HG03139 (cell line): Measurements from ENCODE around the gene IGFLR1.
A peak's percentile ranks its signal among the peaks of the same experiment; 100 is the strongest.
"Not testable (repeated sequence)": the region's sequence is repeated elsewhere in the genome, so short reads cannot be mapped to it uniquely, and the experiment has no call there.

Experiments used
- ATAC-seq: cut with Tn5 transposase; IDR thresholded peaks from one replicate; pipeline ENCODE4 v1.9.1; 2021; ENCODE audit not compliant: unreplicated experiment

IGFLR1 gene

DNA sequence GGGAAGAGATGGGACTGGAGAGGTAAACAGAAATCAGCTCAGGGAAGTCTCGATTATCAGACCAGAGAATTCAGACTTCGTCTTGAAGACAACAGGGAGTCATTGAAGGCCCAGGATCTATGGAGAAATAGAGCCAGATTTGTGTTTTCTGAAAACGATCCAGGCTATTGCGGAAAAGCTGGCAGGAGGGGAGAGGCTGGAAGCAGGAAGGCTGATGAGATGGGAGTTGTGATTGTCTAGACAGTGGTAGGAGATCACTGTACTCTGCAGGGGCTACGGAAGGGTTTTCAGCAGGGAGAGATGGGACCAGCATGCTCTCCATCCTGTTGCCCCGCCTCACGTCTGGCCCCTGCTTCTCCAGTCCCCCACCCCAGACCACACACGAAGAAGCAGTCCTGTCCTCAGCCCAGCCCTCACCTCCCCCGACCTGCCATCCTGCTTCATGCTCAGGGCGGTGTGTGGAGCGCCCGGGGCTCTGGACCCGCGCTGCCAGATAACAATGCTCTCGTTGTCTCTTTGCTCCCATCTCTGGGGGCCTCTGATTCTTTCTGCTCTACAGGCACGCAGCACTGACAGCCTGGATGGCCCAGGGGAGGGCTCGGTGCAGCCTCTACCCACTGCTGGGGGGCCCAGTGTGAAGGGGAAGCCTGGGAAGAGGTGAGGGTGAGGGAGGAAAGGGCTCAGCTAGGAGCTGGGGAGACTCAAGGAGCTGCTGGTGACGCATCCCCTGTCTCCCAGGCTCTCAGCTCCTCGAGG lies 35.0 kb upstream of the IGFLR1 start:
- ATAC-seq = no peak

DNA sequence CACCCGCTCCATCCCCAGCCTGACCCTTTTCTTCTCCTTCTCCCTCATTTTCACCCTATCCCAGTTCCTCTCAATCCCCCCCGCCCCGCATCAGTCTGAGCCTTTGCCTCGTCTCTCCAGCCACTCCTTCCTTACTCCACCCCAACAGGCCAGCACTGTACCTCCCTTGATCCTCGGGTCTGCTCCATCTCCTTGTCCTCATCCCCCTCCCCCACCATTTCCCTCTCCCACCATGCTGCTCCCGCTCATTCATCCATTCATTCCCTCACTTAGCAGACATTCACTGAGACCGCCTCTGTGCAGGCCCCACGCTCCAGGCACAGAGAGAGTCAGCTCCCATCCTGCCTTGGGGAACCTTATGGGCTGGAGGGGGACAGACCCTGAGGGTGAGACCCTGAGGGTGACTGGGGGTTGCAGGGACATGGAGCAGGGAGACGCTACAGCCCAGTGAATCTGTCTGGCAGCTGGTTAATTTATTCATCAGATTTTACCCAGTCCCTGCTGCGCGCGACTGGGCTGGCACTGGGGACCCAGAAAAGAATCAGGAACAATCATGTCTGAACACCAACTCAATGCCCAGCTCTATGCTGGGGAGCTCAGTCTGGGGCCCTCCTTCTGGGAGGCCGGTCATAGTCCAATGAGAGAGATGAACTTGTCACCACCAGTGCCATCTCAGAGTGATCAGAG lies 34.0 kb upstream of the IGFLR1 start:
- ATAC-seq = no peak

DNA sequence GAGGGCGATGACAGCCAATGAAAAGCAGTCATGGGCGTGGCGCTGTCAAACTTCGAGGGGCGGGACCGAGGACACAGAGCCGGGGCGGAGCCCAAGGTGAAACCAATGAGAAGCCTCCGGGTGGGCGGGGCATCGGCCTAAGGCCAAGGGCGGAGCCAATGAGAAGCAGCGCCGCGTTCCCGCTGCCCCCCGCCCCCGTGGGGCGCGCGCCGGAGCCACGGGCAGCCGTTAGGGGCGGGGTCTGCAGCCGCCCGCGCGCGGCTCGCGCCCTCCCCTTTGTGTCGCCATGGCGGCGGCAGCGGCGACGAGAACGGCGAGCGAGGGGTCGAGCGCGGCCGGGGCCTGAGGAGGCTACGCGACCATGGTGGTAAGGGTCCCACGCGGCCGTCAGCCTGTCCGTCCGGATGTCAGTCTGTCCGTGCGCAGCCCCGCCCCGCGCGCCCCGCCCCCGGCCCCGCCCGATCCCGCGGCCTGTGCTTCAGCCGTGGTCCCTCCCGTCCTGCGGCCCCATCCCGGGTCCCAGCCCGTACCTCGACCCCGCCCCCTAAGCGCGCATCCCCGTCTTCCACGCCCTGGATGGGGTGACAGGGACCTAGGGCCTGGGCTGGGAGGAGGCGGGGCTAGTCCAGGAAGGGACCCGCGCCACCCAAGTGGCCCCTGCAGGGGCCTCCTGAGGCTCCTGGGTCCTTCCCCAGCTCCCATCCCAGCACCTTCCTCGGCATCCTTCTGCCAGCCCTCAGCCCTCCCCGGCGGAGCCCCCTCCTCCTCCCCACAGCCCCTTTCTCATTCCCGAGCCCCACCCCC lies 33.2 kb upstream of the IGFLR1 start, which contains the start of gene ARHGAP33:
TSS of gene ARHGAP33 (plus strand) at position 267 of the 804 bp plus-strand sequence. CDS start at position 362, 95 bp downstream.
- ATAC-seq = peak; percentile 90

DNA sequence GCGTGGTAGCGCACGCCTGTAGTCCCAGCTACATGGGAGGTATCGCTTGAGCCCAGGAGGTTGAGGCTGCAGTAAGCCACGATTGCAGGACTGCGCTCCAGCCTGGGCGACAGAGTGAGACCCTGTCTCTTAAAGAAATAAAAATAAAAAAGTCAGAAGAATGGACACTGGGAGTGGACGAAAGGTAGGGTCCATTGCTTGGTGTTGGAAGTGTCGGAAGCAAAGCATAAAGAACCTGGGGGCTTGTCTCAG lies 32.7 kb upstream of the IGFLR1 start:
- ATAC-seq = no peak

DNA sequence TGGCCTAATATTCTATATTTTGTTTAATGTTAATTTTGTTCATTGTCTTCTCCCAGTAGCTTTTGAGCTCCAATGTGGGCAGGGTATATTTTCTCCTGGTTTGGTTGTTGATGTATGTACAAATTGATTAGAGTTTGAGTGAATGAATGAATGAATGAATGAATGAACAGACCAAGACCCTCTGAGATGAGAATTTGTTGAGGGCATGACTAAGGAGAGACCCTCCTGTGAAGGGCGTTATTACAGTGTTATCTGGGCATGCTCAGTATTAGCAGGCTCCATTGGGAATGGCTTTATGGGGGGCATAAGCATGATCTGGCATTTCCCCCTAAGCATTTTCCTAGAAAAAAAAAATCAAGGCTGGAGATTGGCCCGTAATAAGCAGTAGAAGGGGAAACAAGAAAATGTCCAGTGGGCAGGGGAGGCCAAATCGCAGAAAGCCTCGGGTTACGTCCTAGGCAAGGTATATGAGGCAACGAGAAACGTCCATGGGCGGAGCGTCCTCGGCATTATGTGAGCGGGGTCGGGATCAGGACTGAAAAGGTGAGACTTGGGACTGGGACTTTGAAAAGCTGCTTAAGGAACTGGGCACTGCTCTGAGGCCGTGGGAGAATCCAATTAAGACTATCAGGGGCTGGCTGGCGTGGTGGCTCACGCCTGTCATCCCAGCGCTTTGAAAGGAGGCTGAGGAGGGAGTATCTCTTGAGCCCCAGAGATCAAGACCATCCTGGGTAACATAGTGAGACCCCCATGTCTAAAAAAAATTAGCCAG lies 32.2 kb upstream of the IGFLR1 start:
- ATAC-seq = no peak

DNA sequence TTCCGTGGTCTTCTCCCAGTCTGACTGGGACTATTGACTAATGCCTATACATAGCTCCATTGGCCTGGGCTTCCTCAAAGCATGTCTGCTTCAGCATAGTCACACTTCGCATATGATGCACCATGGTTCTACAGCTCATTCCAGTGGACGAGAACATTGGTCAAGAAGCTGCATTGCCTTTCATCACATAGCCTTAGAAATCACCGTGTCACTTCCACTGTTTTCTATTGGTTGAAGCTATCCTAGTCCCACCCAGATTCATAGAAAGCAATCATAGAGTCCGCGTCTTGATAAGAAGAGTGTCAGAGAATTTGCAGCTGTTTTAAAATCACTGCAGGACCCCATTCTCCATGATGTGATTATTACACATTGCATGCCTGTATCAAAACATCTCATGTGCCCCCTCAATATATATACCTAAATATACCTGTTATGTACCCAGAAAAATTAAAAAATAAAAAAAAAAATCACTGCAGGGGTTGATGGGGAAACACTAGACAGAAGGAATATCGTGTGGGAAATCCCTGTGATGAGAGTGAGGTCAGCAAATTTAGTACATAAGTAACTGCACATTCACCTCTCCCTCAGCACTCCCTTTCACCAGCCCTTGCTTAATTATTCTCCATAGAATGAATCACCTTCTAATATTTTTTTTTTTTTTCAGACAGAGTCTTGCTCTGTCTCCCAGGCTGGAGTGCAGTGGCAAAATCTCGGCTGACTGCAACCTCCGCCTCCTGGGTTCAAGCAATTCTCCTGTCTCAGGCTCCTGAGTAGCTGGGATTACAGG lies 31.0 kb upstream of the IGFLR1 start:
- no peak for ATAC-seq

DNA sequence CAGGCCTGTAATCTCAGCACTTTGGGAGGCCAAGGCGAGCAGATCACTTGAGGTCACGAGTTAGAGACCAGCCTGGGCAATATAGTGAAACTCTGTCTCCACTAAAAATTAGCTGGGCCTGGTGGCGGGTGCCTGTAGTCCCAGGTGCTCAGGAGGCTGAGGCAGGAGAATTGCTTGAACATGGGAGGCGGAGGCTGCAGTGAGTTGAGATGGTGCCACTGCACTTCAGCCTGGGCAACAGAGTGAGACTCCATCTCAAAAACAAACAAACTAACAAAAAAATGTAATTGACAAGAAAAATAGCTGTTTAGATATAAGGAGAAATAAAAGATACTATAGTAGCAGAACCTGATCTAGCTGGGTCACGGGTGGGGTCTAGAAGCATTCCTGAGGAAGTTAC lies 30.1 kb upstream of the IGFLR1 start:
- not testable (repeated sequence) for ATAC-seq

DNA sequence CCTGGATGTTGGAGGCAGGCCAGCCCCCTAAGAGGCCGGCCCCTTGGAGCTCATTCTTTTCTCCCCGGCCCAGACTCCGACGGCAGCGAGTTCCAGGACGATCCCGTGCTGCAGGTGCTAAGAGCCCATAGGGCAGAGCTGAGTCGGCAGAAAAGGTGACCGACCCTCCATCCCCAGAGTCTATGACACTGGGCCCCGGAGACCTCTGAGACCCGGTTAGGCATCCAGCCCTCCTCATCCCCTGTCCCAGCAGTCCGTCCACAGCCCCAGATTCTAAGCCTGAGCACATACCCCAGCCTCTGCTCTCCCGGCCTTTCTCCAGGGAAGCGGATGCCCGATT lies 25.8 kb upstream of the IGFLR1 start:
- no peak for ATAC-seq

DNA sequence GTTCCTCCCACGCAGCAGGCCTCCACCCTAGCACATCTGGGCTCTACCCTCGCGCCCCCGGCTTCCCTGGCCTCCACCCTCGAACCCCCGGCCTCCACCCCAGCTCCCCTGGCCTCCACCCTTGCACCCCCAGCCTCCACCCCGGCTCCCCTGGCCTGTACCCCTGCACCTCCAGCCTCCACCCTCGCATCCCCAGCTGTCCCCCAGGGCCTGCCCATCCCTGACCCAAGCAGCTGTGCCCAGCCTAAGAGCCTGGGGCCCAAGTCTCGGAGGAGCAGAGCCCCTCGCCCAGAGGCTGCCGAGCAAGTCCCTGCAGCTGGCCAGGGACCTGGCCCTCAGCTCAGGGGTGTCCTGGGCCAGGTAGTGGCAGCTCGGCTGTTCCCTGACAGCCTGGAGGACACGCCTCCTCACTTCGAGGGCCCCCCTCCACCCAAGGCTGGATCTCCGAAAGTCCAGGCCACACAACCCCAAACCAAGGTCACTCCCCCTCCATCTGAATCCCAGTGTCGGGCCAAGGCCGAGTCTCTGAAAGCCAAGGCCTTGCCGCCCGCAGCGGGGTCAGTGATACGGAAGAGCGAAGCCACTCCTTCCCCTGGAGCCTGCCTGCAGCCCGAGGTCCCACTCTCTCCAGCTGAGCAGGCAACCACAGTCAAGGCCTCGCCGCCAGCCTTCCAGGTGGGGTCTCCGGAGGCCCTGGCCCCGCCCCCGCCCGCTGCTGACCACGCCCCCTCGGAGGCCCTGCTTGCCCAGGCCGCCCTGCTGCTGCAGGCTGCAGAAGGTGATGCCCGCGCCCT lies 25.2 kb upstream of the IGFLR1 start:
- ATAC-seq = no peak

DNA sequence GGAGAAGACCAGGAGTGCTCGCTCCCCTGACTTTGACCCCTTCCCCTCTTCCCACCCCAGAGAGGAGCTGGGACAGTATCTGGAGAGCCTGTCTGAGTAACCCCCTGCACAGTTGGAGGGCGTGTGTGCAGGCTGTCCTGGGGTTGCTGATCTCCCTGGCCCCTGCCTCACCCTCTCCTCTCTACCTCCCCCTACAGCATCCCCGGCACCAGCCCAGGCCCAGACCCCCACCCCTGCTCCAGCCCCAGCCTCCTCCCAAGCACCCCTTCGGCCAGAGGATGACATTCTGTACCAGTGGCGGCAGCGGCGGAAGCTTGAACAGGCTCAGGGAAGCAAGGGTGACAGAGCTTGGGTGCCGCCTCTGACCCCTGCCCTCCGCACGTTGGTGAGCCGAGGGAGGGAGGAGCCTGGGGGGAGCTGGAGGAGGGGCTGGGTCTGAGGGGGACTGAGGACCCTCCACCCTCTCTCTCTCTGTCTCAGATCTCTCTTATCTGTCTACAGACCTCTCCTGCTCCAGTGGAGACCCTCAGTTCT lies 24.4 kb upstream of the IGFLR1 start:
- ATAC-seq = no peak

DNA sequence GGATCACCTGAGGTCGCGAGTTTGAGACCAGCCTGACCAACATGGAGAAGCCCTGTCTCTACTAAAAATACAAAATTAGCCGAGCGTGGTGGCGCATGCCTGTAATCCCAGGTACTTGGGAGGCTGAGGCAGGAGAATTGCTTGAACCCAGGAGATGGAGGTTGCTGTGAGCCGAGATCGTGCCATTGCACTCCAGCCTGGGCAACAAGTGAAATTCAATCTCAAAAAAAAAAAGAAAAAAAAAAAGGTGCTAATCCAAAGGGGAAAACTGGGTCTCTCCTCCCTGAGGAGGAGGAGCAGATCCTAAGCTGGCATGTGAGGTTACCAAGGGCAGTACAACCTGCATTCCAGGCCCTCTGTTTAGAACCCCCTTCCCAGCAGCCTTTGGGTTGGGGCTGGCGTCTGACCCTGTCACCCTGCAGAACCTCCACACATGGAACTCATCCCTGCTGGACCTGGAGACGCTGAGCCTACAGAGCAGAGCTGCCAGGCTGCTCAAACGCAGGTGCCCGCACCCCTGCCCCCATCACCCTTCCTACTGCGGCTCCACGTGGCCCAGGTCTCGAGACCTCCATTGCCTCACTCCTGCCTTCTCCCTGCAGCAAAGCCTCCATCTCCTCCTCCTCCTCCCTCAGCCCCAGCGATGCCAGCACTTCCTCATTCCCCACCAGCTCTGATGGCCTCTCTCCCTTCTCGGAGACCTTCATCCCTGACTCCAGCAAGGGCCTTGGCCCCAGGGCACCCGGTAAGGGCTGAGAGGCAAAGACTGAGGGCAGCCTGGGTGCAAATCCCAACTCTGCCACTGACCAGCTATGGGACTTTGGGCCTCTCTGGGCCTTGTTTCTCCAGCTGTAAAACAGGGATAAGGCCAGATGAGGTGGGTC lies 22.4 kb upstream of the IGFLR1 start:
- no peak for ATAC-seq

DNA sequence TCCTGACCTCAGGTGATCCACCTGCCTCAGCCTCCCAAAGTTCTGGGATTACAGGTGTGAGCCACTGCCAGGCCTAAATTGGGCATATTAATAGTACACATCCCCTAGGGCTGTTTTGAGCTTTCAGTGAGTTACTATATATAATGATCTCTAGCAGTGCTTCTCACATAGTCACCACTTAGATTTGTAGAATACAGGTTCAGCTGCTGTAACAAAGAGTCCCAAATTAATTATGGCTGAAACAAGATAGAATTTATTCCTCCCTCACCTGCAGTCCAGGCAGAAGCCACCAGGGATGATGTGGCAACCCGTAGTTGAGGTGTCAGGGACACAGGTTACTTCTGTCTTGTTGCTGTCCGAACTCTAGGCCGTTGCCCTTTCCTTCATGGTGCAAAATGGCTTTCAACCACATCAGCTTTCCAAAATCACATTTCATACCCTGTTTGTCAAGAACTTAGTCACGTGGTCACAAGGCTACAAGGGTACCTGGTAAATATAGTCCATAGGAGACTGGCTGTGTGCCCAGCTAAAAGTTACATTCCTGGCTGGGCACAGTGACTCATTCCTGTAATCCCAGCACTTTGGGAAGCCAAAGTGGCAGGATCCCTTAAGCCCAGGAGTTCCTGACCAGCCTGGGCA lies 18.6 kb upstream of the IGFLR1 start:
- no peak for ATAC-seq

DNA sequence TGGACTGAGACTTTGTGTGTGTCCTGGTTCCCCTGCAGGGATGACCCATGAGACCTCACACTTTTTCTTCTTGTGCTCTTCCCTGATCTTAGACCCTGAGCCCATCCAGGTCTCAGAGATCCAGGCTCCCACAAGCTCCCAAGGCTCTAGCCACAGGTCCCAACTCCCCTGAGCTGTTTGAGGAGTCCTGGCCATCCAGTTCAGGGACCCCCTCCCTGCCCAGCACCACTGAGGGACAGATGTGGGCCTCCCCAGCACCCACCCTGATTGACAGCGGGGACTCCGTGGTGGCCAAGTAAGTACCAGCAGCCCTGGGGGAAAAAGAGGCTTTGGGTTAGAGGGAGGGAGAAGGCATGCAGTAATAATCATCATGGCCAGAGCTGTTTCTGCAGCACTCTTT lies 17.4 kb upstream of the IGFLR1 start:
- ATAC-seq = no peak

DNA sequence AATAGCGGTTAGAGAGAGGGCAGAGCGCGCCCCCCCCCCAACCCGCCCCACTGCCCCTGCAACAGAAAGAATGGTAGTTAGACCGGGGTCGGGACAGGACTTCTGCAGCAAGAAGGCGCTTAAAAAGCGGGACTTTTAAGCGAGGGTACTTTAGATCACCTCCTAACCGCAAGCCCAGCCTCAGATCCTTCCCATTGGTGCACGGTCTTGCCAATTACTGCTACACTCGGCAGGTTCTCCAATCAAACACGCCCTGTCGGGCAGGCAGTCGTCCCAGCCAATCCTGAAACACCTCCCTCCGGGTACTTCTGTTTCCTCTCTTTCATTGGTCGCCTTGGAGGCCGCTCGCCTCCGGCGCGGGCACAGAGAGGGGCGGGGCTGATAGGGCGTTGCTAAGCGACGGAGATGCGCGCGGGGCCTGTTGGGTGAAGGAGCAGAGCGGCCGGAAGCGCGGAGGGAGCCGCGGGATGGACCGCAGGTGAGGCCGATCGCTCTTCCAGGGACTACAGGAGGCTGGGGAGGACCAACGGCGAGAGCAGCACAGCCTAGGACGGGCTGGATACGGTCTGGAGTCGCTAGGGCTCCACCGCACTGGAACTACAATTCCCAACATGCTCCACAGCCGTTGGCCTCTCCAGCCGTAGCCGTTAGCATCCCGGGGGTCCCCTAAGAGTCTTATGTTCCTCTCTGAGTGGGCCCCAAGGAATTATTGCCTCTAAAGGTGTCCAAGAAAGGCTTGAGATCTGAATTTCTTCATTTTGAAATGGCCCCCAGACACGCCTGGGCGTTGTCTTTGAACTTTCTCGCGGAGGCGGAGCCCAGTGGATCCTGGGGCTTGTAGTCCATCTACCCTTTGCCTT lies 15.7 kb upstream of the IGFLR1 start, which contains the start of gene PROSER3:
TSS of gene PROSER3 (plus strand) at position 428 of the 860 bp plus-strand sequence. CDS start at position 468, 40 bp downstream.
- ATAC-seq = peak; percentile 94

DNA sequence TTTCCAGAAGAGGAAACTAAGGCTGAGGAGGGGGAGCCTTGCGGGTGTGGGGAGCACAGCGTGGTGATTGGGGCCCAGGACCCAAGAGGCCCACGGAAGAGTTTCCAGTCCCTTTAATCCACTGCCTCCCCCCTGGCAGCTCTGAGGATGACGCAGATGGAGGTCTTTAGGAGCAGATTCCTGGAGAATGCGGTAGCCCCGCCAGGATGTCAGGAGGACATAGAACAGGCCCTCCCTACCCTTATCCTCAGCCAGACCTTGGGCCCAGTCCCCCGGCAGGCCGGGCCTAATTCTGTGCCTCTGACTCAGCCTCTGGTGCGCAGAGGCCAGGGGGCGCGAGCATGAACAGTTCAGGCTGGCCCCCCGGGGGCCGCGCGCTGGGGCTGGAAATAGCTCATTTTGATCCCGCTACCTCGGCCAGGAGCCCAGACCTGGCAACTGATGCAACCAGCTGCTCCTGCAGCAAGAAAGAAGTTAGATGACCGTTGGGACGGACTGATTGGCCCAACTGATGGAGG lies 15.0 kb upstream of the IGFLR1 start:
- ATAC-seq = peak; percentile 2

DNA sequence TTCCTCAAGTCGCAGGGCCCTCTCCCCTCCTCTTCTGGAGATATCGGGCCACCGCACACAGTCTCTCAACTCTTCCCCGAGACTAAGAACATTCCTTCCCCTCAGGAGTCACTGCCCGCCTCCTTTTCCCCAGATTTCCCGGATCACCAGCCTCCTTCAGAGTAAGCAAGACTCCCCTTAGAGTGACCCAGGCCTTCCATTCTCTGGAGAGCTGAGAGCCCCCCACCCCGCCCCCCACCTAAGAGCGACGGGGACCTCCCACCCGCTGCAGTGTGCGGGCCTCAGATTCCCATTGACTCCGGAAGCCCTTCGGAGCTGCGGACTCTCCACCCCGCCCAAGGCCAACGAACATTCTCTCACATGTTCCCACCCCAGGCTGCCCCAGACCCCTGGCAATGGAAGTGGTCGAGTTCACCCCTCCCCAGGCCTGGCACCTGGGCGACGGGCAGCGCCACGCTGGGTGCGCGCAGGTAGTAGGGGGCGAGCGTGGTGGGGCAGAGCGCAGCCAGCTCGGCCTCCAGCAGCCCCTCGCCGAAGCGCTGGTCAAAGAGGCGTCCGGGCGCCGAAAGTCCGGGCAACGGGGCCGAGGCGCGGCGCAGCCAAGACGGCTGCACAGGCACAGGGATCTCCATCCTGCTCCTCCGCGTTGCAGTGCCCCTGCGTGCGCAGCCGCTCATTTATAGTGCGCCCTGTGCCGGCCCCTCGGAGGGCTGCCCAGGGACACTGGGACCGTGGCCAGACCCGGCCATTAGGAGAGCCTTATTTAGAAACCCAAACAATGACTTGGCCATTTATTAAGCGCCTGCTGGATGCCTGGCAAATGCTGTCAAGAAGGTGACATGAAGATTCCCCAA lies 14.4 kb upstream of the IGFLR1 start, which contains the start of gene HSPB6:
TSS of gene HSPB6 (minus strand) at position 653 of the 854 bp plus-strand sequence. CDS start at position 632, 21 bp downstream.
- ATAC-seq = no peak
